ENCODE measurements around the gene NFE2.
"Not testable (repeated sequence)": the region's sequence is repeated elsewhere in the genome, so short reads cannot be mapped to it uniquely, and the experiment has no call there.

The NFE2 gene

DNA sequence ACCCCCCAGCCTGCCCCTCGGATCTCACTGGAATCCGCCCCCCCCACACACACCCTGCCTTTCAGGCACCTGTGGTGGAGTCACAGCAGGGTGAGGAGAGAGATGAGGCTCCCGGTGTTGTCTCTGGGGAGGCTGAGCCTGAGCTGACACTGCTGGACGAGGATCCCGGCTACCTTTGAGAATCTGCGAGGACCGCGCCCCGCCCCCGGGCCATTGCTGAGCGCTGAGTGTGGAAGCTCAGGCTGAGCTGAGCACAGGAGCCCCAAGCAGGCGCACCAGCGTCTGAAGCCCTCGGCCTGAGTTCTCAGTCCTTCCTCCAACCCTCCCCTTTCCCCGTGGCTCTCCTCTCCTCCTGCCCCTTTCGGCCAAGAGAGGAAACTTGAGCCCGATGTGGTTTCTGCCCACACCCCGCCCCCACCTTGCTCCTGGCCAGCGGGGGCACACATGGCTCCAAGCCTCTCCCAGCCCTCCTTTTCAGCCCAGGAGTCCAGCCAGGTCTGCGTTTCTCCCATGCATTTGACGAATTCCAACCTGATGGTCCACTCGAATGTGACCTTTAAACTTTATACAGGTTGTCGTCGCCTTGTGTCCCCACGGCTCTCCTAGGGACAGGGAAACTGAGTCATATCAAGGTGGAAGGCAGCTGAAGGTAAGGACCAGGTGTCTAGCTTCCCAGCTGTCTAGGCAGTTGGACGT is at the start of gene NFE2:
TSS of gene NFE2 (minus strand) at position 284 of the 696 bp plus-strand sequence. CDS start 5,767 bp downstream, outside the sequence.
- DNase-seq = peak in 1 of 2 experiments; percentile 23

GRCh38 chr12:54349679-54350078 is 48.9 kb upstream of the NFE2 start:
- no peak for DNase-seq

GRCh38 chr12:54349036-54349435 is 48.2 kb upstream of the NFE2 start:
- no peak for DNase-seq

- DNase-seq = no peak
These were observed 40.8 kb upstream of the NFE2 start for GRCh38 chr12:54341378-54342300.

- no peak for DNase-seq
These were observed 40.0 kb upstream of the NFE2 start for GRCh38 chr12:54340846-54341245.

GRCh38 chr12:54338698-54339296 is 38.0 kb upstream of the NFE2 start:
- no peak for DNase-seq

DNA sequence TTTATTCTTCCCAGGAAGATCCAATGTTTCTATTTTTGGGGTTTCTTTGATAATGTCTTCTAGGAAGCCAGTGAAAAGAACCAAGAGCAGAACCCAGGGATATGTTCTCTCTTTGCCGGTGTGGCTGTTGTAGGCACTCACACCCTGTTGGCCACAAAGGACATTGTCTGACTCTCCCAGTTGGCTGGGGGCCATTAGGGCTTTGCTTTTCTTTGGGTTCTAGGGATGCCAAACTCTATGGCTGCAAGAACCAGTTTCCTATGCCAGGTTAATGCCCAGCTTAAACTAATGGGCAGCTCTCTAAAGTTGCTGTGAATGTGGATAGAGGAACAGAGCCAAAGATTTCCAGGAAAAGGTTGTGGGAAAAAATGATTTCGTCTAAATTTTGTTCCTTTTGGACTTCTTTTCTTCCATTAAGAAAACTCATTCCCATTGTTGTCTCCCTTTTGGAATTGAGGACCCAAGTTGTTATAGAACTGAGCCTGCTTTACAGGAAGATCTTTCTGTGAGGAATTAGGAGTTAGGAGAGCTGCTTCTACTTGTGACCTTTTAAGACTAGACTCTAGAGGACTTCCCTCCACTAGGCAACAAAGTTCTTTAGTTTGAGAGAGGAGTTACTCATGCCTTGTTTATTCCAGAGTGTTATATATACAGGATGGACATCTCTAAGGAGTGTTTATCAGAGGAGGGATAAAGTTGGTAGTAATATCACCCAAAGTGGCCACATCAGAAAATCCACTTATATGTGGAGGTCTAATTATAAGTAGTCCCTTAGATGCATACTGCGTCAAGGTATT is 37.2 kb upstream of the NFE2 start:
- no peak for DNase-seq

- DNase-seq = no peak
These were observed 36.5 kb upstream of the NFE2 start for GRCh38 chr12:54337280-54337842.

DNA sequence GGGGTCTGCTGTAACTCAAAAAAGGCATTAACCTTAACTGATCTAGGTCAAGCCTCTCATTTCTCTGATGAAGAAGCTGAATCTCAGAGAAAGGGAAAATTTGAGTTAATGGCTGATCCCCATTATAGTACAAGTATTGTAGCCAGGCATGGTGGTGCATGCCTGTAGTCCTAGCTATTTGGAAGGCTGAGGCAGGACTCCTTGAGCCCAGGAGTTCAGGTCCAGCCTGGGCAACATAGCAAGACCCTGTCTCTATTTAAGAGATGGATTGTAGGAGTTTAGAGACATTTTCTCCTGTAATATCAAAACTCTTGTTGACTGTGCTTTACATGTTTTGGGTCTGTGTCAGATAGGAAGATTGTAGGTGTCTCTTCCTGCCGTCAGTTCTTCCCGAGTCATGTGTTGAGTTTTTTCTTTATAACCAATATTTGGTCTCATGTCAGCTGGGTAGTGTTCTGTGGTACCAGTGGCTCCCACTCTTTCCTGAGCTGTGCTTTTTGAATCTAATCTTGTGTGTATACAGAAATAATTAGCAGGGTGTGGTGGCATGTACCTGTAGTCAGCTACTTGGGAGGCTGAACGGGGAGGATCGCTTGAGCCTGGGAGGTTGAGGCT is 32.7 kb upstream of the NFE2 start:
- no peak for DNase-seq

GRCh38 chr12:54331461-54331860 is 30.6 kb upstream of the NFE2 start:
- no peak for DNase-seq

DNA sequence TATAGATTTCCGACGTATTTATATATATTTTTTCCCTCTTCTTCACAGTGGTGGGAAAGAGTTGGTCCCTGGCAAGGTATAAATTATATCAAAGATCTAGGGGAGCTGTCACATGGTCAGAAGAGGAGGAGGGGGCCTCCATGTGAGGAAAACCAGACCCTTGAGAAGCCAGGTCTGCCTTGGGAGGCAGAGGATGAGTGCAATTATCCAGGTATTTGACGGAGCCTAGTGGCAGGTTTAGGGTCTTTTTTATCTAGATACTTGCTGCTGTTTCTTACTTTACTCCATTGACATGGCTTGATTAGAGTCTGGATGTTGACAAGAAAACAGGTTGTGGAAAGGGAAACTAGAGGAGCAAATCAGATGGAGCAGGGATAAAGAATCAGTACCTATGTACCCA is 29.6 kb upstream of the NFE2 start:
- no peak for DNase-seq

DNA sequence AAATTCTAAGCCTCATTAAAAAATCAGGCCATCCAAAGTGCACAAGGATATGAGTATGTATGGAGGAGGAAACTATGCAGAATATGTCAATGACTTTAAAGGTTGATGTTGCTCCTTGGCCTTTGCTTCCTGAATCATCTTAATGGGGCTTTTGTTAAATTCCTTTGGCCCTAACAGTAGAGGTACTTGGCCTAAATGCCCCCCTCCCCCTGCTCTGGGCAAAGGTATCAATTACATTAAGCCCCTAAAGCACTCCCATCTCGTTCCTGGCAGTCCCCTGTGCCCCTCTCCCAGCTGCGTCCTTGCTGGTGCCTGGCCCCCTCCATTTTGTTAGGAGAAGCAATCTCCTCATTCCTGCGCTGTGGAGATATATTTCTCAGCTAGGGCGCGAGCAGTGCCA is 28.9 kb upstream of the NFE2 start:
- no peak for DNase-seq

DNA sequence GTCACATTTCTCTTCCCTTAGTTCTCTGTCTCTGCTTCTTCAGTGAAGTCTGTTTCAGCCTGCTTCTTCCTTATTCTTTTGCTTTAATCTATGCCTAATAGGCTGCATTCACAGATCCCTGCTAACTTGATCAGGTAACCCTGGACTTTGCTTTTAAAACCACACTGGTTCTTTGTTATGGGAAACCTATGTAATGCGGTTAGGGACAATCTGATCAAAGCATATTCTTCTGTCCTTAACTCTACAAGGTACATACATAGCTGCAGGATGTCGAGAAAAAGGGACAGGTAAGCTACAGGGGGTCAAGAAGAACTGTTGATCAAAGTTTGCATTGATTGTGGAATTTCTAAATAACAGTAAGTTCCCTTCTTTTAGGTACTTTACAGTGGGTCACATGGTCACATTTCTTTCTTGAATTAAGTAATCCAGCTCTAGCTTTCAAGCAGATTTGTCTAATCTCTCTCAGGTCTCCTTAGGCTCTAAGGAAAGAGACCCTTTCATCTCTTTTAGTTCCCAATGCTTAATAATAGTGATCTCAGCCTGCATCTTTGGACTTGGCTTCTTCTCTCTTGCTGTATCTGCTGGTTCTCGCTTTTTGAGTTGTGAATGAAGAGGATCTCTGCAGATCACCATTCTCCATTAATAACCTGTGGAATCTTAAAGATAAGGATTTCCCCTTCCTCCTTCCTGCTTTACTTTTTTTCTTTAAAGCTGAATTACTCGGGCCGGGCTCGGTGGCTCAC is 28.0 kb upstream of the NFE2 start:
- no peak for DNase-seq

DNA sequence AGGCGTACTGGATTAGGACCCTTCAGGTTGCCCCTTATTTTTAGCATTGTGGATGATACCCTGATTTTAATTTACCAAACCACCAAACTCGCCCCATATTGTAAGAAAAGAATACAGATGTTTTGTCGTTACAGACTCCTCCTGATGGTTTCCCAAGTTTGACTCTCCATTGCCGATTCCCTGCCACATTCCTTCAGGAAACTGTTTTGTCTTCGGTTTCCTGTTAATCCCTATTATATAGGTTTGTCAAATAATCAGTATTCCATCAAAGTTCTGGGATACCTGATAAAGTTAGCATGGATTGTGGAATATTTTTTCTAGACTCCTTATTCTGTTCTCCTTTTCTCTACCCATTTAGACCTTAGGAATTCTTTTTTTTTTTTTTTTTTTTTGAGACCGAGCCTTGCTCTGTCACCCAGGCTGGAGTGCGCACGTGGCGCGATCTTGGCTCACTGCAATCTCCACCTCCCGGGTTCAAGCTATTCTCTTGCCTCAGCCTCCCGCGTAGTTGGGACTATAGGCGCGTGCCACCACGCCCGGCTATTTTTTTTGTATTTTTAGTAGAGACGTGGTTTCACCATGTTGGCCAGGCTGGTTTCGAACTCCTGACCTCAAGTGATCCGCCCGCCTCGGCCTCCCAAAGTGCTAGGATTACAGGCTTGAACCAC is 24.8 kb upstream of the NFE2 start:
- not testable (repeated sequence) for DNase-seq

- DNase-seq = peak; percentile 98
These were observed 24.0 kb upstream of the NFE2 start, which contains the start of gene COPZ1 for GRCh38 chr12:54324617-54325441. Gene COPZ1 (plus strand): TSS chr12:54325131. CDS start chr12:54325164, 33 bp downstream.

DNA sequence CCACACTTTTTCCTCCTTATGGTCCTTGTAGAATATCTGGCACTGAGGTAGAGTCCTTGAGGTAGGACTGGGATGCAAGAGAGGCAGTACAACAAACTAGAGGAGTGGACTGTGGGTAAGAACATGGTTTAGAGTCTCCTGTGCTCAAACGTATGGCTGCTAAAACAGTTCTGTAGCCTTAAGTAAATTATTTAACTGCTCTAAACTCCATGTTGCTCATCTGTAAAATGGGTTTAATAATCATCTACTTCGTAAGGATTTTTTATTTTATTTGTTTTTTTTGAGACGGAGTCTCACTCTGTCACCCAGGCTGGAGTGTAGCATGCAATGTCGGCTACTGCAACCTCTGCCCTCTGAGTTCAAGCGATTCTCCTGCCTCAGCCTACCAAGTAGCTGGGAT is 20.5 kb upstream of the NFE2 start:
- no peak for DNase-seq

DNA sequence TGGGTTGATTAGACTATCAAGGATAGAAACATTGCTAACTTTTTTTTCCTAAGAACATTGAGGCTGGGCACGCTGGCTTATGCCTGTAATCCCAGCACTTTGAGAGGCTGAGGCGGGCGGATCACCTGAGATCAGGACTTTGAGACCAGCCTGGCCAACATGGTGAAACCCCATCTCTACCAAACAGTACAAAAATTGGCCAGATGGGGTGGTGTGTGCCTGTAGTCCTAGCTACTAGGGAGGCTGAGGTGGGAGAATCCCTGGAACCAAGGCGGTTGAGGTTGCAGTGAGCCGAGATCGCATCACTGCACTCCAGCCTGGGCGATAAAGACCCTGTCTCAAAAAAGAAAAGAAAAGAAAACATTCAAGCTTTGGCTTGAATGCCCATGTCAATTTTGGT is 11.5 kb upstream of the NFE2 start:
- not testable (repeated sequence) for DNase-seq

- DNase-seq = no peak
These were observed 10.2 kb upstream of the NFE2 start for GRCh38 chr12:54311051-54311450.

- DNase-seq = no peak
These were observed 6.3 kb upstream of the NFE2 start for GRCh38 chr12:54306925-54307741.
